Panc1 (cell line): ENCODE results near the gene CD300A. TPM values are rescaled to one million over a fixed set of nuclear protein-coding genes. Genes with fewer than 3 reads are reported as not detected.

Experiments
- ATAC-seq: fragments of 200-7000 bp; cut with Tn5 transposase; 2 replicates; pipeline ENCODE4 v1.9.1; 2020; ENCODE audit warnings: mild to moderate bottlenecking, moderate library complexity
- BruUV-seq: library from RNA; stranded (reverse); fragments of 400-500 nt; replicated peaks from 2 replicates; lab custom pipeline; 2021; lab: Mats Ljungman, UMichigan
- CTCF ChIA-PET: fragments of 300-600 bp; sonication (Branson Sonifier 250); formaldehyde crosslinking; loops from one replicate; lab custom pipeline; 2022; ENCODE audit warnings: antibody characterized with exemption; lab: Charles Lee
- POLR2A ChIA-PET: fragments of 300-600 bp; sonication (Branson Sonifier 250); formaldehyde crosslinking; loops from one replicate; lab custom pipeline; 2022; ENCODE audit warnings: antibody characterized with exemption; lab: Charles Lee
- DNase-seq: peaks from one replicate; pipeline ENCODE4 v3.0.0-alpha.2; 2010; ENCODE audit warnings: low read depth, low spot score
- H3K27ac ChIP-seq: 2 replicates; pipeline ENCODE4 v1.5.1; 2011; ENCODE audit warnings: mild to moderate bottlenecking, low read length, inconsistent platforms
- H3K27me3 ChIP-seq: fragments of 200-500 bp; sonication (Bioruptor generic); 2 replicates; pipeline ENCODE4 v1.6.0; 2014; ENCODE audit warnings: low read length, inconsistent platforms; ENCODE audit not compliant: control insufficient read depth, insufficient read depth
- H3K36me3 ChIP-seq: fragments of 200-500 bp; sonication (Bioruptor generic); 2 replicates; pipeline ENCODE4 v1.5.1; 2014; ENCODE audit warnings: inconsistent platforms, mild to moderate bottlenecking, low read length, moderate library complexity; ENCODE audit not compliant: control insufficient read depth, insufficient read depth
- H3K4me1 ChIP-seq: 2 replicates; pipeline ENCODE4 v1.5.1; 2011; ENCODE audit warnings: inconsistent platforms, mild to moderate bottlenecking, low read length, moderate library complexity; ENCODE audit not compliant: control insufficient read depth, insufficient read depth
- H3K4me3 ChIP-seq, 2 experiments: 2 replicates each; pipeline ENCODE4 v1.5.1; 2011 to 2012; ENCODE audit warnings: low read depth in 2 of 2, low read length in 2 of 2, mild to moderate bottlenecking in 2 of 2, inconsistent platforms in 1 of 2, moderate library complexity in 1 of 2
- H3K9me3 ChIP-seq: fragments of 200-500 bp; sonication (Bioruptor generic); 2 replicates; pipeline ENCODE4 v1.5.1; 2014; ENCODE audit warnings: low read depth, mild to moderate bottlenecking, inconsistent platforms, low read length, moderate library complexity; ENCODE audit not compliant: control insufficient read depth, insufficient read depth
- CTCF ChIP-seq: fragments of 450-650 bp; IDR thresholded peaks from 2 replicates; pipeline ENCODE4 v1.5.1; 2017; ENCODE audit warnings: mild to moderate bottlenecking
- POLR2AphosphoS5 ChIP-seq: IDR thresholded peaks from 2 replicates; pipeline ENCODE4 v1.6.1; 2012; ENCODE audit warnings: mild to moderate bottlenecking, low read depth, low read length, moderate library complexity
- REST ChIP-seq, 2 experiments: IDR thresholded peaks; 2 replicates each; pipeline ENCODE4 v1.6.1; 2011 to 2012; ENCODE audit warnings: low read depth in 2 of 2, control low read depth in 1 of 2, low read length in 1 of 2, mild to moderate bottlenecking in 1 of 2, moderate library complexity in 1 of 2; ENCODE audit not compliant: insufficient read depth in 1 of 2
- SIN3A ChIP-seq: IDR thresholded peaks from 2 replicates; pipeline ENCODE4 v1.6.1; 2012; ENCODE audit warnings: low read depth, mild to moderate bottlenecking, low read length, moderate library complexity, borderline replicate concordance; ENCODE audit not compliant: insufficient read depth
- TCF7L2 ChIP-seq: IDR thresholded peaks from 2 replicates; pipeline ENCODE4 v1.6.1; 2011; ENCODE audit warnings: mild to moderate bottlenecking, low read depth, low read length, inconsistent platforms
- in situ Hi-C: cut with HindIII; loops from 2 replicates; pipeline ENCODE4 v1.10.0; 2016; ENCODE audit warnings: low sequenced_read_pairs, low pct_unique_long_range_greater_than_20kb
- intact Hi-C: fragments of 100-400 bp; cut with micrococcal nuclease; formaldehyde crosslinking; loops from one replicate; pipeline ENCODE4 v1.10.0; 2022; ENCODE audit not compliant: unreplicated experiment
- total RNA-seq: library from RNA; stranded (reverse); gene quantifications from one replicate; pipeline ENCODE4 v1.2.1, GENCODE V29; 2021; ENCODE audit not compliant: unreplicated experiment

CD300A gene
- total RNA-seq, 1 experiment from 2014 or later = 0.21 TPM

DNA sequence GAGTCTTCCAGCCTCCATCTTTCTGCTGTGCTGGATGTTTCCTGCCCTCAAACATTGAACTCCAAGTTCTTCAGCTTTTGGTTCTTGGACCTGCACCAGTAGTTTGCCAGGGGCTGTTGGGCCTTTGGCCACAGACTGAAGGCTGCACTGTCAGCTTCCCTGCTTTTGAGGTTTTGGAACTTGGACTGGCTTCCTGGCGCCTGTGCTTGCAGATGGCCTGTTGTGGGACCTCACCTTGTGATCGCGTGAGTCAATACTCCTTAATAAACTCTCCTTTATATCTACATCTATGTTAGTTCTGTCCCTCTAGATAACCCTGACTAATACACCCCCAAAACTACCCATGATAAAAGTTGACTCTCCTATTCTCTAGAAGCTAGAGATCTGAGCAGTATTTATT is 7.6 kb upstream of the CD300A start:
- Histone ChIP-seq H3K27me3 (0 out of 2 replicates have a peak, but pooled peaks cover 2% of the 10 kb centered on the region), H3K4me1 (peaks cover 11% of the 10 kb centered on the region), H3K36me3 (no peaks in the 10 kb centered on the region), H3K27ac (no peak overlapping the region), H3K4me3 (no peak overlapping the region), H3K9me3 (no peaks in the 10 kb centered on the region)
- ATAC-seq = no peak
- TF ChIP-seq TCF7L2 (no peak), CTCF (no peak), SIN3A (no peak), POLR2AphosphoS5 (no peak), REST (IDR thresholded peaks at IDR 0.05; ENCODE audit: insufficient read depth in 1 of 2, low read depth in 2 of 2, low read length in 1 of 2) (no peak)
- no peak for DNase-seq
- POLR2A ChIA-PET = interaction anchor here (0.6 kb wide), 1 partner anchor 154 kb away, joined by 14 read pairs; no protein-coding TSS in a partner anchor
- in situ Hi-C loops = no loop called here
- CTCF ChIA-PET = interaction anchor here (6.4 kb wide), 1 partner anchor 79 kb away, joined by 62 read pairs; no protein-coding TSS in a partner anchor
- intact Hi-C loops = no loop called here
- BruUV-seq = no TSS peak

GRCh38 chr17:74459622-74460021 is 6.8 kb upstream of the CD300A start:
- no TSS peak for BruUV-seq
- POLR2A ChIA-PET = no interaction called here
- Histone ChIP-seq H3K4me3 (no peak overlapping the region), H3K27ac (no peak overlapping the region), H3K9me3 (no peaks in the 10 kb centered on the region), H3K4me1 (peaks cover 5% of the 10 kb centered on the region), H3K36me3 (no peaks in the 10 kb centered on the region), H3K27me3 (0 out of 2 replicates have a peak, but pooled peaks cover 2% of the 10 kb centered on the region)
- TF ChIP-seq REST (IDR thresholded peaks at IDR 0.05; ENCODE audit: insufficient read depth in 1 of 2, low read depth in 2 of 2, low read length in 1 of 2) (no peak), POLR2AphosphoS5 (no peak), TCF7L2 (no peak), CTCF (no peak), SIN3A (no peak)
- ATAC-seq (no peak), DNase-seq (no peak)
- in situ Hi-C loops (no loop called here), intact Hi-C loops (no loop called here)
- CTCF ChIA-PET = interaction anchor here (0.5 kb wide), 1 partner anchor 1039 kb away, joined by 3 read pairs; no protein-coding TSS in a partner anchor
